Activated T-cell treated with anti-CD3 and anti-CD28 coated beads for 1 hour (primary cell): Measurements from ENCODE around the gene LMO7.
"Not testable (repeated sequence)": the region's sequence is repeated elsewhere in the genome, so short reads cannot be mapped to it uniquely, and the experiment has no call there.

Experiments used
- DNase-seq: peaks from one replicate; pipeline ENCODE4 v3.0.0-alpha.2; 2020; ENCODE audit warnings: low read depth

LMO7 gene

DNA sequence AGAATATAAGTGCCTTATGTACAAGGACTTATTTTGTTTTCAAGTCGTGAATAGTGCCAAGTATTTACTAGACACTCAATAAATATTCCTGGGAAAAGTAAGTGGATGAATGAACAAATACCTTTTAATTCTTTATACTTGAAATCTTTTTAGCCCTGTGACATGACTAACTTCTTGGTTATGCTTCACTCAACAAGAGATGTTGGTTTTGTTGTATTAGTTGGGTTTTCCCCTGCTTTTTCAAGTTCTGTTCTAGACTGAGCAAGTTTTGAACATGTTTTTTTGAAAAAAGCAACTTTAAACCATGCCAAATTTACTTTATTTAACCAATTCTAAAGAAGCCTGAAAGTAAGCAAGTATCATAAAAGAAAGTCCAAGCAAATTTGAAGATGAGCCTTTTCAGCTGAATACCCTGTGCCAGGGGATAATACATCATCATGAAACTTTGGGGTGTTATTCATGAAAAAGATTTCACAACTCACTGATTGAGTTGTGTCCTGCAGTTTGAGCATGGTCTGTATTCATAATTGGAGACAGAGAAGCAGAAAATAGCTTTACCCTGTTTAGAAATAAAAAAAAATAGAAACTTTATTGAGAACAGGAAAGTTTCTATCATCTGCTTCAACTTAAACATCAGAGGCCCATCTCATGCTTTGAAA lies 11.1 kb downstream of the LMO7 start:
- DNase-seq: no peak

GRCh38 chr13:75648446-75648845 lies 12.3 kb downstream of the LMO7 start:
- DNase-seq: no peak

GRCh38 chr13:75651013-75651412 lies 14.9 kb downstream of the LMO7 start:
- no peak for DNase-seq

GRCh38 chr13:75652726-75653125 lies 16.6 kb downstream of the LMO7 start:
- DNase-seq: no peak

GRCh38 chr13:75656425-75656989 lies 20.4 kb downstream of the LMO7 start:
- DNase-seq: no peak

DNA sequence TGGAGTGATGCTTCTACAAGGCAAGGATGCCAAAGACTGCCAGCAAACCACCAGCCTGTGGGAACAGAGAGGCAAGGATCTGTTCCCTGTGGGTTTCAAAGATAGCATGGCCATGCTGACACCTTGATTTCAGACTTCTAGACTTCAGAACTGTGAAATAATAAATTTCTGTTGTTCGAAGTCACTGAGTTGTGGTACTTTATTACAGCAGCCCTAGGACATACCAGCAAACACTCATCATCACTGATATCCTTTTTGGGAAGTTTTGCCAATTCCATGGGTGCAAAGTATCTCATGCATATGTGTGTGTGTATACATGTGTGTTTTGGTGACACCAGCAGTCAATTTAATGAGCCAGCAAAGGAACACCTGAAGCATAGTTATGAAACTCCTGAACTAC lies 21.0 kb downstream of the LMO7 start:
- DNase-seq: no peak

DNA sequence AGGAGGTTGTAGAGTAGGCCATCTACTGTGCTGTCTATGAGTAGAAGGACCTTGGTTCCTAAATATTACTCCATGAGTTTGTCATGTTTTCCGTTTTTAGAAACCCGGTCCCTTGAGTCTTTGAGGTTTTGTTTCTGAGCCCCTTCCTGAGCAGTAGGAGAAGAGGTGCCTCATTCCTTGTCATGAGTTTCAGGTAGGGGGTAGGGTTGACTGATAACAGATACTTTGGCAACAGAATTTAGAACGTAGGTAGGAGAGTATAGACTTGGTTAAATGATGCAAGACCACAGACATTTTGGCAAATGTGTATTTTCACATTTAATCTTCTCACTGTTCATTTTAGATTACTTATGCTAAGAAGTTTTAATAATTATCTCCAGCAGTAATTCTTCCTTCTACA lies 24.6 kb downstream of the LMO7 start:
- no peak for DNase-seq

GRCh38 chr13:75661443-75661842 lies 25.3 kb downstream of the LMO7 start:
- DNase-seq: no peak

GRCh38 chr13:75666646-75667351 lies 30.7 kb downstream of the LMO7 start:
- DNase-seq: no peak

- DNase-seq: no peak
These were observed 33.6 kb downstream of the LMO7 start for GRCh38 chr13:75669706-75670105.

DNA sequence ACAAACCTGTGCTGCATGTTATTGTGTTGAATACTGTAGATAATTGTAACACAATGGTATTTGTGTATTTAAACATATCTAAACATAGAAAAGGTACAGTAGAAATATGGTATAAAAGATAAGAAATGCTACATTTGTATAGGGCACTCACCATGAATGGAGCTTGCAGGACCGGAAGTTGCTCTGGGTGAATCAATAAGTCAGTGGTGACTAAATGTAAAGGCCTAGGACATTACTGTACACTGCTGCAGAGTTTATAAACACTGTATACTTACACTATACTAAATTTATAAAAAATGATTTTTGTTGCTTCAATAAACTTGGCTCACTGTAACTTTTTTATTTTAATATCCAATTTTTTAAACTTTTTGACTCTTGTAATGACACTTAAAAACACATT lies 34.4 kb downstream of the LMO7 start:
- DNase-seq: no peak

DNA sequence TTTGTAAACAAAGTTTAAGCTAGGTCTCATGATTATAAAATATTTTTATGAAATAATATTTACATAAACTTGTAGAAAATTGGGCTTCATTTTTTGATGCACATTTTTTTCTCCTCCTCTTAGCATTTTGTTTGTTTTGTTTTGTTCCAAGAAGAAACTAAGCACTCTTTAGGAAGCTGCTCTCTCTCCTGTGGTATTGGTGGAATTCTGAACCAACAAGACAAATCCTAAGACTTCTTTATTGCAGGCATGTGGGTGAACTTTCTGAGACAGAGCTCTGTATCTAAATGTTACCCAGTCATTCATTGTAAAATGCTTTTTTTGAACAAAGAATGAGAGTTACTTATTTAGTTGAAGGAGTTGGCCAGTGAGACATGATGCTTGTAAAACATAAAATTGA lies 39.3 kb downstream of the LMO7 start:
- DNase-seq: no peak

DNA sequence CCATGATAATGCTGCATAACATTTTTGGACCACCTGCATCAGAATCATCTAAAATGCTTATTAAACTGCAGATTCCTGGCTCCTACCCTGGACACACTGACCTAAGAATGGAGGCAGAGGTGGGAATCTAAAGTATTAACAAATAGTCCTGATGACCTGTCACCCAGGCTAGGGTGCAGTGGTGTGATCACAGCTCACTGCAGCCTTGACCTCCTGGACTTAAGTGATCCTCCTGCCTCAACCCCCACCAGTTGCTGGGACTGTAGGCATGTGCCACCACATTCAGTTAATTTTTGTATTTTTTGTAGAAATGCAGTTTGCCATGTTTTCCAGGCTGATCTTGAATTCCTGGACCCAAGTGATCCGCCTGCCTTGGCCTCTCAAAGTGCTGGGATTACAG lies 43.3 kb downstream of the LMO7 start:
- DNase-seq: no peak

- not testable (repeated sequence) for DNase-seq
These were observed 44.1 kb downstream of the LMO7 start for GRCh38 chr13:75680251-75680650.

DNA sequence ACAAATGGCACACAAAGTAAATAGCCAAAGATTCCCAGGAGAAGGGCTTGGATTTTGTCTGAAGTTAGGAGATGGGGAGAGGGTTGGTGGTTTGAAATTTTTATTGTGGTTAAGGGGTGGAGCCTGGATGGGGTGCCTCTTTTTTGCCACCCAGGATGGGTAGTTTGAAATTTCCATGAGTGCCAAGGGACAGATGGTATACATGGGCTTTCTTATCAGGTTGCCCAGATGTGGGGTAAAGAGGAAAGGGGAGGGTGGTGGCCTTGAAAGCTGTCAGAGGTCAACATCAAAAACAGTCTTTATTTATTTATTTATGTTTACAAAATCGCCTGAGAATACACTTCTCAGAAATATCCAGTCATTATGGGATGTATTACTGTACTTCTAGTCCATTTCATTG lies 46.2 kb downstream of the LMO7 start:
- DNase-seq: no peak

DNA sequence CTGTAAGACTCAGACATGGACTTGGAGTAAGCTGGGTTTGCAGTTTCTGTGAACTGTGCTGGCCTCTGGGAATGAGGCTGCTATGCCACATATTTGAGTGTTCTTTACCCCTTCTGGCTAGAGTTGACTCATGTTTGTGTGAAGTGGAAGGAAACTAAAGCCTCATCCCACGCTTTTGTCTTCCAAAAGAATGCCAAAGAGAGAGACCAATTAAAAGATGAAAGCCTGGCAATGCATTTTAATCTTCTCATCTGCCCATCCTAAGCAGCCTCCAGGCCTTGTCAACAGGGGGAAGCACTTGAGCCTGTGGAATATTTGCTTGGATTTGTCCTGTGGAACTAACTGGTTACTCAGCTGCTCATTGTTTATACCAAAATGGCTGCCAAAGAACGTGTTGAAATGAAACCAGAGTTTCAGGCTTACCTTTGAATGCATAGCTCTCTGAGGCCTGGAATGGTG lies 49.1 kb downstream of the LMO7 start:
- DNase-seq: no peak

DNA sequence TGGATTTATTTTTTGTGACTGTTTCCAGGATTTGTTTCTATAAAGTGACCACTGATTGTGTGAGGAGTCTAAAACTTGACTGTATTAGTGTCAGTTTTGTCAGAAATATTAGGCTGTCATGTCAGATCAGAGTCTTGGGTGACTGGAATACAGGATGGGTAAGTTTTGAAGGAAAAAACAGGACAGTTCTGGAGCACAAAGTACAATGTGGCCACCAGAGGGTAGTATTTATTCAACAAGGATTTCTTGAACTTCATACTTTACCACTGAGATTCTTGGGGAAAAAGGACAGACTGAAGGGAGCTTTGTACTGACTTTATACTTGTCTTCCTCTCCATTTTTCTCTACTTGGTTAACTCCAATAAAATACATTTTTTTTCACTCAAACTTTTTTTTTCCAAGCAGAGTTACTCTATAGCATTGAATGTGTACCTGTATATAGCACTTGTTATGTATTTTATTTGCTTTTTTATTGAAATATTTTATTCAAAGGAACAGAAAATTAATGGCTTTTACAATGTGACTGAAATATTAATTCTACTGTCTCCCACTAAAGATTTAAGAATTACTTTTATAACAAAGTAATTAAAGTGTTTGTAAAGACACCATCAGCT lies 51.1 kb downstream of the LMO7 start:
- no peak for DNase-seq

DNA sequence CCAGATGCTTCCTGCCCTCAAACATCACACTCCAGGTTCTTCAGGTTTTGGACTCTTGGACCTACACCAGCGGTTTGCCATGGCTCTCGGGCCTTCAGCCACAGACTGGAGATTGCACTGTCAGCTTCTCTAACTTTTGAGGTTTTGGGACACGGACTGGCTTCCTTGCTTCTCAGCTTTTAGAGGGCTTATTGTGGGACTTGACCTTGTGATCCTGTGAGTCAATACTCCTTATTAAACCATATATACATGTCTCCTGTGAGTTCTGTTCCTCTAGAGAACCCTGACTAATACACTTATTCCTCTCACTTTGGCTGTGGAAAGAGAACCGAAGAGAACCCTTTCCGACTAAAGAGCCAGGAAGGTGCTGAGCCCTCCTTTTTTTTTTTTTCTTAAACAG lies 53.6 kb downstream of the LMO7 start:
- no peak for DNase-seq

DNA sequence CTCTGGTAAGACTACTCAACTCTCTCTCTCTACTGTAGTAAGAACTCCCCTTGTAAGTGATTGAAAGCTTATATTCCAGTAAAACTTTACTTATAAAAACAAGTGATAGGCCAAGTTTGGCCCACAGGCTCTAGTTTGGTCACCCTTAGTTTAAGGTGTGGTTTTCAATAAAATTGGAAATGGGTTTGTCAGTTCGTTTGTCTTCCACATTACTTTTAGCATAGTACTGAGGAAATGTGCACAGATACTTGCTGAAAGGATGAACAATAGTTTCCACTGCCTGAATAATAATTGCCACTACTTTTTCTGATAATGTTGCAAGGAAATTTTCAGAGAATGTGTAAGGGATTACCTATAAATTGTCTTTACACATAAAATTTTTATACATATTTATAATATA lies 54.5 kb downstream of the LMO7 start:
- DNase-seq: no peak

DNA sequence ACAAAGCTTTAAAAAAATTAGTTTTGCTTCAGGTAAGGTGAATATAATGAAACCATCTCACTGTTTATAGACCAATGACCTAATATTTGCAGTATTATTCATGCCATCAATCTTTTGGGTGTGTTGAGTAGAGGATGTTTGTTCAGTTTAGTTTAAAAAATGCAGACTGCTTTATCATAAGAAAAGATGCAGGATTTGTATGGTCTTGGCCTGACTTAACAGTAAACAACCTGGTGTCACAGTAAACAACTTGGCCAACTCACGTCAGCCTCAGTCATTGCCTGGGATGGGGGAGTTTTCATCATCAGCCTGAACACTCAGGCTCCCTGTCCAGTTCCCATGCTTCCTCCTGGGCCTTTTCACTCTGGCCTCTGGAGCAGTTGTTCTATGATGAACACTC lies 55.1 kb downstream of the LMO7 start:
- DNase-seq: no peak

- DNase-seq: no peak
These were observed 57.1 kb downstream of the LMO7 start for GRCh38 chr13:75693227-75693626.

GRCh38 chr13:75694722-75695121 lies 58.6 kb downstream of the LMO7 start:
- DNase-seq: no peak

DNA sequence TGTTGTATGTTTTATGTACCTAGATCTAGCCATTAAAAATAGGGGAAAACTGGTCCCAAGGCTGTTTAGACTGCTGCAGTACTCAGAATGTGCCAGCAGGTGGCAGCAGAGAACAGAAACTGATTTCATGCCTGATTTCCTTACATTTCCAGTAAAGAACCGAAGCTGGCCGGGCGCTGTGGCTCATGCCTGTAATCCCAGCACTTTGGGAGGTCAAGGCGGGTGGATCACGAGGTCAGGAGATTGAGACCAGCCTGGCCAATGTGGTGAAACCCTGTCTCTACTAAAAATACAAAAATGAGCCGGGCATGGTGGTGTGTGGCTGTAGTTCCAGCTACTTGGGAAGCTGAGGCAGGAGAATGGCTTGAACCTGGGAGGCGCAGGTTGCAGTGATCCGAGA lies 59.8 kb downstream of the LMO7 start:
- DNase-seq: peak; percentile 71
